GM12878 (cell line): ENCODE data around the gene MAPT. TPM values are rescaled to one million over a fixed set of nuclear protein-coding genes. Genes with fewer than 3 reads are reported as not detected.

Source experiments
- ATAC-seq: fragments of 200-7000 bp; cut with Tn5 transposase; 3 replicates; pipeline ENCODE4 v1.9.1; 2020; ENCODE audit warnings: mild to moderate bottlenecking, moderate library complexity
- BruUV-seq: library from RNA; stranded (reverse); fragments of 400-500 nt; replicated peaks from 2 replicates; lab custom pipeline; 2021; lab: Mats Ljungman, UMichigan
- CTCF ChIA-PET: fragments of 300-600 bp; sonication (Branson Sonifier 250); formaldehyde crosslinking; extraction: SDS; loops from one replicate; lab custom pipeline; 2021; ENCODE audit warnings: inconsistent platforms; lab: Yijun Ruan, JAX
- POLR2A ChIA-PET: fragments of 350-600 bp; formaldehyde crosslinking; extraction: SDS; loops from one replicate; lab custom pipeline; 2021; ENCODE audit warnings: inconsistent platforms; lab: Charles Lee
- RAD21 ChIA-PET: fragments of 300-600 bp; sonication (Branson Sonifier 250); formaldehyde crosslinking; loops from one replicate; lab custom pipeline; 2023; ENCODE audit warnings: antibody characterized with exemption; ENCODE audit not compliant: unreplicated experiment; lab: Charles Lee
- SMC1A ChIA-PET: fragments of 300-600 bp; sonication (Branson Sonifier 250); formaldehyde crosslinking; loops from one replicate; lab custom pipeline; 2023; ENCODE audit not compliant: unreplicated experiment, uncharacterized antibody; lab: Charles Lee
- DNase-seq: peaks from one replicate; pipeline ENCODE4 v3.0.0-alpha.2; 2011; ENCODE audit warnings: low read depth, low spot score
- FAIRE-seq: peaks from 3 replicates; lab custom pipeline; 2011; peaks lifted over from hg19 to GRCh38; lab: Jason Lieb, UNC
- H2AFZ ChIP-seq: 2 replicates; pipeline ENCODE4 v1.6.0; 2011; ENCODE audit warnings: low read depth, low read length, control low read depth; ENCODE audit not compliant: control insufficient read depth
- H3K27ac ChIP-seq: 2 replicates; pipeline ENCODE4 v1.5.1; 2011; ENCODE audit warnings: control low read depth; ENCODE audit not compliant: control insufficient read depth, insufficient read depth
- H3K27me3 ChIP-seq, 2 experiments: replicated peaks in 1 of 2; 2 replicates each; pipeline versions ENCODE4 v1.6.0 to v1.6.1; 2011; ENCODE audit warnings: low read length in 1 of 2; ENCODE audit not compliant: control insufficient read depth in 2 of 2, insufficient read depth in 2 of 2
- H3K36me3 ChIP-seq, 2 experiments: 2 replicates each; pipeline ENCODE4 v1.5.1; 2011; ENCODE audit warnings: low read length in 1 of 2; ENCODE audit not compliant: control insufficient read depth in 2 of 2, insufficient read depth in 2 of 2
- H3K4me1 ChIP-seq: 2 replicates; pipeline ENCODE4 v1.6.1; 2011; ENCODE audit warnings: mild to moderate bottlenecking, low read length, moderate library complexity, mixed read lengths; ENCODE audit not compliant: control insufficient read depth, insufficient read depth
- H3K4me2 ChIP-seq: 2 replicates; pipeline ENCODE4 v1.6.0; 2011; ENCODE audit warnings: control low read depth; ENCODE audit not compliant: control insufficient read depth, insufficient read depth
- H3K4me3 ChIP-seq: fragments of 200-600 bp; sonication (generic); 2 replicates; pipeline ENCODE4 v1.5.1; 2016
- H3K79me2 ChIP-seq: 2 replicates; pipeline ENCODE4 v1.6.0; 2011; ENCODE audit warnings: low read length; ENCODE audit not compliant: control insufficient read depth, insufficient read depth
- H3K9ac ChIP-seq: 2 replicates; pipeline ENCODE4 v1.8.0; 2011; ENCODE audit warnings: low read length, control low read depth, mixed read lengths; ENCODE audit not compliant: control insufficient read depth, insufficient read depth
- H3K9me3 ChIP-seq: replicated peaks from 3 replicates; pipeline ENCODE4 v1.5.1; 2011; ENCODE audit warnings: mild to moderate bottlenecking, low read length; ENCODE audit not compliant: control insufficient read depth, insufficient read depth
- H4K20me1 ChIP-seq: 2 replicates; pipeline ENCODE4 v1.6.0; 2011; ENCODE audit not compliant: control insufficient read depth, insufficient read depth
- CBX5 ChIP-seq: sonication (generic); IDR thresholded peaks from 2 replicates; pipeline ENCODE4 v1.6.1; 2016; ENCODE audit warnings: low read depth, moderate library complexity, mild to moderate bottlenecking, inconsistent platforms
- FOS ChIP-seq: IDR thresholded peaks from 3 replicates; pipeline ENCODE4 v1.6.1; 2011; ENCODE audit warnings: borderline replicate concordance; ENCODE audit not compliant: insufficient read length; ENCODE audit errors: extremely low read depth
- GATAD2B ChIP-seq: fragments of 450-650 bp; conservative IDR thresholded peaks from 2 replicates; pipeline ENCODE4 v1.6.1; 2017; ENCODE audit warnings: low read depth, mild to moderate bottlenecking, moderate library complexity
- HDGF ChIP-seq: fragments of 450-650 bp; IDR thresholded peaks from 2 replicates; pipeline ENCODE4 v1.6.1; 2016; ENCODE audit warnings: antibody characterized with exemption
- JUNB ChIP-seq: IDR thresholded peaks from 2 replicates; pipeline ENCODE4 v1.6.1; 2016; ENCODE audit warnings: antibody characterized with exemption, mild to moderate bottlenecking
- MEF2A ChIP-seq: IDR thresholded peaks from 2 replicates; pipeline ENCODE4 v1.6.1; 2011; ENCODE audit warnings: low read depth, mild to moderate bottlenecking, low read length, moderate library complexity; ENCODE audit not compliant: insufficient read depth
- MEF2B ChIP-seq: fragments of 450-650 bp; IDR thresholded peaks from 2 replicates; pipeline ENCODE4 v1.6.1; 2018; ENCODE audit warnings: mild to moderate bottlenecking, moderate library complexity; ENCODE audit not compliant: partially characterized antibody, poor library complexity, severe bottlenecking
- NFYA ChIP-seq: IDR thresholded peaks from 2 replicates; pipeline ENCODE4 v1.6.1; 2011; ENCODE audit warnings: low read depth, mild to moderate bottlenecking, low read length, improper control_type of control experiment, borderline replicate concordance
- NRF1 ChIP-seq: conservative IDR thresholded peaks from 2 replicates; pipeline ENCODE4 v1.6.1; 2011; ENCODE audit warnings: mild to moderate bottlenecking, low read depth, low read length, improper control_type of control experiment
- STAT1 ChIP-seq: fragments of 450-650 bp; conservative IDR thresholded peaks from 2 replicates; pipeline ENCODE4 v1.6.1; 2014; ENCODE audit warnings: antibody characterized with exemption, mild to moderate bottlenecking
- STAT3 ChIP-seq: IDR thresholded peaks from 2 replicates; pipeline ENCODE4 v1.6.1; 2011; ENCODE audit warnings: low read depth, low read length, improper control_type of control experiment
- TAF1 ChIP-seq: IDR thresholded peaks from 2 replicates; pipeline ENCODE4 v1.6.1; 2011; ENCODE audit warnings: mild to moderate bottlenecking, low read depth, low read length, borderline replicate concordance
- TBL1XR1 ChIP-seq: IDR thresholded peaks from 2 replicates; pipeline ENCODE4 v1.6.1; 2012; ENCODE audit warnings: low read depth, low read length, improper control_type of control experiment
- TCF7 ChIP-seq: IDR thresholded peaks from 2 replicates; pipeline ENCODE4 v1.6.1; 2014; ENCODE audit warnings: antibody characterized with exemption, borderline replicate concordance
- ZNF274 ChIP-seq: IDR thresholded peaks from one replicate; pipeline ENCODE4 v1.8.0; 2011; ENCODE audit not compliant: insufficient read length, insufficient read depth
- WGBS: methylation state at CpG from one replicate; pipeline ENCODE4 v1.1.6; 2016; ENCODE audit warnings: low lambda C conversion rate; ENCODE audit not compliant: insufficient replicate concordance, insufficient coverage; ENCODE audit errors: missing lambda C conversion rate; 5-methylcytosine and 5-hydroxymethylcytosine counted together
- in situ Hi-C: fragments of 300-500 bp; cut with MboI; formaldehyde crosslinking; loops from 9 replicates; pipeline ENCODE4 v1.14.3; 2018; ENCODE audit warnings: mixed read lengths
- intact Hi-C: fragments of 100-400 bp; cut with micrococcal nuclease; formaldehyde crosslinking; loops from one replicate; pipeline ENCODE4 v1.14.2; 2022; ENCODE audit not compliant: unreplicated experiment
- polyA plus RNA-seq, 11 experiments: library from polyadenylated mRNA; depleted of rRNA in 4 of 11; unstranded in 6 of 11; stranded (reverse) in 5 of 11; fragments of >200 nt; fragmentation: Nextera tagmentation in 4 of 11; fragmentation: Illumina TruSeq in 1 of 11; extraction: Ambion mirVana in 4 of 11; extraction: Trizol in 1 of 11; gene quantifications; 1 replicate in 1 of 11; 2 replicates in 10 of 11; pipeline versions ENCODE4 v1.2.1 to v1.2.3, GENCODE V29; 2011 to 2016; ENCODE audit warnings: inconsistent platforms in 2 of 11, missing spikeins in 2 of 11, low read depth in 1 of 11
- total RNA-seq, 4 experiments: library from RNA; depleted of rRNA in 3 of 4; stranded (reverse); fragments of >200 nt in 3 of 4; fragmentation: Illumina TruSeq in 1 of 4; extraction: Trizol in 1 of 4; gene quantifications; 2 replicates each; pipeline versions ENCODE4 v1.2.1 to v1.2.3, GENCODE V29; 2013 to 2021
- TF ChIP-seq, protein P1 (sequence below), 3 experiments: IDR thresholded peaks in 2 of 3; conservative IDR thresholded peaks in 1 of 3; 2 replicates each; pipeline ENCODE4 v1.5.1; 2011; ENCODE audit warnings: low read depth in 3 of 3, low read length in 3 of 3, mild to moderate bottlenecking in 3 of 3, control low read depth in 2 of 3, moderate library complexity in 2 of 3, inconsistent platforms in 1 of 3, mixed read lengths in 1 of 3; ENCODE audit not compliant: control insufficient read depth in 2 of 3, insufficient read depth in 1 of 3; ENCODE audit errors: extremely low read depth in 1 of 3
- TF ChIP-seq, protein P2 (sequence below): IDR thresholded peaks from 2 replicates; pipeline ENCODE4 v1.6.1; 2011; ENCODE audit warnings: borderline replicate concordance, low read depth, mild to moderate bottlenecking, moderate library complexity, mixed read lengths, low read length; ENCODE audit not compliant: insufficient read depth; ENCODE audit errors: extremely low read length
- TF ChIP-seq, protein P3 (sequence below): fragments of 450-650 bp; formaldehyde crosslinking; IDR thresholded peaks from 2 replicates; pipeline ENCODE4 v1.4.0; 2020; ENCODE audit warnings: mild to moderate bottlenecking, moderate library complexity

MAPT gene
- total and polyA plus RNA-seq, 10 of the 15 experiments (the other 5 are each of a cell fraction or from before 2014, with no cell fraction given), result under 0.01 to 0.05 (median 0.03) TPM; not detected in 7

DNA sequence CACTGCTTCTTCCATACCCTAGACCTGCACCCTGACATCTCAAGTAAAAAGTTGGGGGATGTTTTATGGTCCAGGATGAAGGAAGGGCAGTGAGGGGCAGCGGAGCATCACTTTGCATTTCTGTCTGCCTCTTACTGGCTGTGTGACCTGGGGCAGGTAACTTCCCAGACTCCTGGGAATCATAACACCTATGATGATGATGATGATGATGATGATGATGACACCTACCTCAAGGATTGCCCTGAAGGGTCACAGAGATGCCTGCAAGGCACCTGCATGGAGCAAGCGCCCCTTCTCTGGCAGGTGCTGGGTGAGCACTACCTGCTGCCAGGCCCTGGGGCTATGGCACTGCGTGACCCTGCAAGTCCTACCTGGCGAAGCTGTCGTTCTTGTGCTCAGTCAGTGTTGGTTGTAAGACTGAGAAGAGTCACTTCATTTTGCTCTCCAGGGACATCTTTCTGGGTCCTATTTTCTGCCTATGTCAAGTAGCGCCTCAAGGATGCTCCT lies 58.5 kb downstream of the MAPT start:
- FAIRE-seq, result no peak
- 41% methylated on average over 6 of the region's 6 CpGs for WGBS
- RAD21 ChIA-PET, result no interaction called here
- TF ChIP-seq TBL1XR1, result no peak
- TF ChIP-seq HDGF, result no peak
- TF ChIP-seq STAT3, result no peak
- TF ChIP-seq GATAD2B, result no peak
- TF ChIP-seq FOS, result no peak
- no peak for TF ChIP-seq STAT1
- TF ChIP-seq, protein P1, sequence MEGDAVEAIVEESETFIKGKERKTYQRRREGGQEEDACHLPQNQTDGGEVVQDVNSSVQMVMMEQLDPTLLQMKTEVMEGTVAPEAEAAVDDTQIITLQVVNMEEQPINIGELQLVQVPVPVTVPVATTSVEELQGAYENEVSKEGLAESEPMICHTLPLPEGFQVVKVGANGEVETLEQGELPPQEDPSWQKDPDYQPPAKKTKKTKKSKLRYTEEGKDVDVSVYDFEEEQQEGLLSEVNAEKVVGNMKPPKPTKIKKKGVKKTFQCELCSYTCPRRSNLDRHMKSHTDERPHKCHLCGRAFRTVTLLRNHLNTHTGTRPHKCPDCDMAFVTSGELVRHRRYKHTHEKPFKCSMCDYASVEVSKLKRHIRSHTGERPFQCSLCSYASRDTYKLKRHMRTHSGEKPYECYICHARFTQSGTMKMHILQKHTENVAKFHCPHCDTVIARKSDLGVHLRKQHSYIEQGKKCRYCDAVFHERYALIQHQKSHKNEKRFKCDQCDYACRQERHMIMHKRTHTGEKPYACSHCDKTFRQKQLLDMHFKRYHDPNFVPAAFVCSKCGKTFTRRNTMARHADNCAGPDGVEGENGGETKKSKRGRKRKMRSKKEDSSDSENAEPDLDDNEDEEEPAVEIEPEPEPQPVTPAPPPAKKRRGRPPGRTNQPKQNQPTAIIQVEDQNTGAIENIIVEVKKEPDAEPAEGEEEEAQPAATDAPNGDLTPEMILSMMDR (IDR thresholded peaks at IDR 0.05 in 2 of 3, conservative IDR thresholded peaks at IDR 0.05 in 1 of 3; ENCODE audit: control insufficient read depth in 2 of 3, extremely low read depth in 1 of 3, insufficient read depth in 1 of 3, low read depth in 3 of 3, low read length in 3 of 3), result no peak
- no peak for TF ChIP-seq JUNB
- no peak for TF ChIP-seq CBX5
- TF ChIP-seq TCF7, result no peak
- no peak for TF ChIP-seq NRF1
- no peak for TF ChIP-seq TAF1
- TF ChIP-seq NFYA, result no peak
- no peak for TF ChIP-seq MEF2A
- TF ChIP-seq MEF2B, result no peak
- TF ChIP-seq, protein P2, sequence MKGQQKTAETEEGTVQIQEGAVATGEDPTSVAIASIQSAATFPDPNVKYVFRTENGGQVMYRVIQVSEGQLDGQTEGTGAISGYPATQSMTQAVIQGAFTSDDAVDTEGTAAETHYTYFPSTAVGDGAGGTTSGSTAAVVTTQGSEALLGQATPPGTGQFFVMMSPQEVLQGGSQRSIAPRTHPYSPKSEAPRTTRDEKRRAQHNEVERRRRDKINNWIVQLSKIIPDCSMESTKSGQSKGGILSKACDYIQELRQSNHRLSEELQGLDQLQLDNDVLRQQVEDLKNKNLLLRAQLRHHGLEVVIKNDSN, result no peak
- TF ChIP-seq, protein P3, sequence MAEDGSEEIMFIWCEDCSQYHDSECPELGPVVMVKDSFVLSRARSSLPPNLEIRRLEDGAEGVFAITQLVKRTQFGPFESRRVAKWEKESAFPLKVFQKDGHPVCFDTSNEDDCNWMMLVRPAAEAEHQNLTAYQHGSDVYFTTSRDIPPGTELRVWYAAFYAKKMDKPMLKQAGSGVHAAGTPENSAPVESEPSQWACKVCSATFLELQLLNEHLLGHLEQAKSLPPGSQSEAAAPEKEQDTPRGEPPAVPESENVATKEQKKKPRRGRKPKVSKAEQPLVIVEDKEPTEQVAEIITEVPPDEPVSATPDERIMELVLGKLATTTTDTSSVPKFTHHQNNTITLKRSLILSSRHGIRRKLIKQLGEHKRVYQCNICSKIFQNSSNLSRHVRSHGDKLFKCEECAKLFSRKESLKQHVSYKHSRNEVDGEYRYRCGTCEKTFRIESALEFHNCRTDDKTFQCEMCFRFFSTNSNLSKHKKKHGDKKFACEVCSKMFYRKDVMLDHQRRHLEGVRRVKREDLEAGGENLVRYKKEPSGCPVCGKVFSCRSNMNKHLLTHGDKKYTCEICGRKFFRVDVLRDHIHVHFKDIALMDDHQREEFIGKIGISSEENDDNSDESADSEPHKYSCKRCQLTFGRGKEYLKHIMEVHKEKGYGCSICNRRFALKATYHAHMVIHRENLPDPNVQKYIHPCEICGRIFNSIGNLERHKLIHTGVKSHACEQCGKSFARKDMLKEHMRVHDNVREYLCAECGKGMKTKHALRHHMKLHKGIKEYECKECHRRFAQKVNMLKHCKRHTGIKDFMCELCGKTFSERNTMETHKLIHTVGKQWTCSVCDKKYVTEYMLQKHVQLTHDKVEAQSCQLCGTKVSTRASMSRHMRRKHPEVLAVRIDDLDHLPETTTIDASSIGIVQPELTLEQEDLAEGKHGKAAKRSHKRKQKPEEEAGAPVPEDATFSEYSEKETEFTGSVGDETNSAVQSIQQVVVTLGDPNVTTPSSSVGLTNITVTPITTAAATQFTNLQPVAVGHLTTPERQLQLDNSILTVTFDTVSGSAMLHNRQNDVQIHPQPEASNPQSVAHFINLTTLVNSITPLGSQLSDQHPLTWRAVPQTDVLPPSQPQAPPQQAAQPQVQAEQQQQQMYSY (CRISPR knock-in tag), result no peak
- TF ChIP-seq ZNF274, result no peak

More for the DNA sequence above, 58.5 kb downstream of the MAPT start:
- no peak for DNase-seq
- BruUV-seq, result no TSS peak
- no peaks in the 10 kb centered on the region for H3K4me1 ChIP-seq
- no peaks in the 10 kb centered on the region for H3K79me2 ChIP-seq
- H4K20me1 ChIP-seq, result no peaks in the 10 kb centered on the region
- H3K9me3 ChIP-seq, result no peaks in the 10 kb centered on the region
- in situ Hi-C loops (no loop called here), intact Hi-C loops (no loop called here)
- no peak overlapping the region for H2AFZ ChIP-seq
- H3K9ac ChIP-seq, result no peak overlapping the region
- no peak for ATAC-seq
- no peak overlapping the region for H3K4me3 ChIP-seq
- H3K27me3 ChIP-seq, result peaks cover 0 to 3% of the 10 kb centered on the region in 2 experiments; a peak in 3 of 4 replicates
- no peaks in the 10 kb centered on the region for H3K36me3 ChIP-seq
- no peak overlapping the region for H3K4me2 ChIP-seq
- POLR2A ChIA-PET, result no interaction called here
- H3K27ac ChIP-seq, result no peak overlapping the region
- SMC1A ChIA-PET, result no interaction called here
- CTCF ChIA-PET, result no interaction called here
